HepG2 (cell line): ENCODE measurements around the gene CAMTA1. TPM values are rescaled to one million over a fixed set of nuclear protein-coding genes. Genes with fewer than 3 reads are reported as not detected.
A peak's percentile ranks its signal among the peaks of the same experiment; 100 is the strongest.

ENCODE experiments used
- AHR ChIP-seq: IDR thresholded peaks from 2 replicates; pipeline ENCODE4 v1.6.1; 2018; ENCODE audit warnings: missing genetic modification reagents, missing compliant biosample characterization
- BCL6 ChIP-seq: IDR thresholded peaks from 2 replicates; pipeline ENCODE4 v1.6.1; 2016; ENCODE audit warnings: missing genetic modification reagents, missing compliant biosample characterization
- CHCHD3 ChIP-seq: sonication (generic); formaldehyde crosslinking; IDR thresholded peaks from 2 replicates; pipeline ENCODE4 v1.8.0; 2022; ENCODE audit warnings: mild to moderate bottlenecking, missing genetic modification reagents, moderate library complexity
- CREM ChIP-seq, 2 experiments: sonication (generic) in 1 of 2; formaldehyde crosslinking in 1 of 2; IDR thresholded peaks; 2 replicates each; pipeline versions ENCODE4 v1.4.0 to v1.6.1; 2016 to 2020; ENCODE audit warnings: antibody characterized with exemption in 1 of 2, mild to moderate bottlenecking in 1 of 2, missing genetic modification reagents in 1 of 2
- STAT5B ChIP-seq: sonication (generic); formaldehyde crosslinking; IDR thresholded peaks from 2 replicates; pipeline ENCODE4 v1.4.0; 2020; ENCODE audit warnings: missing genetic modification reagents
- TEAD3 ChIP-seq: optimal IDR thresholded peaks from 2 replicates; pipeline ENCODE3; 2016; ENCODE audit warnings: borderline replicate concordance
- ZNF333 ChIP-seq: sonication (generic); formaldehyde crosslinking; IDR thresholded peaks from 2 replicates; pipeline ENCODE4 v1.4.0; 2020; ENCODE audit warnings: mild to moderate bottlenecking, missing genetic modification reagents, borderline replicate concordance
- ZNF350 ChIP-seq: sonication (generic); formaldehyde crosslinking; IDR thresholded peaks from 2 replicates; pipeline ENCODE4 v1.4.0; 2020; ENCODE audit warnings: mild to moderate bottlenecking, low read depth, missing genetic modification reagents, borderline replicate concordance
- ZNF7 ChIP-seq: IDR thresholded peaks from 2 replicates; pipeline ENCODE4 v1.6.1; 2016; ENCODE audit warnings: missing biosample characterization, missing genetic modification reagents
- ZNF780A ChIP-seq: sonication (generic); formaldehyde crosslinking; IDR thresholded peaks from 2 replicates; pipeline ENCODE4 v1.8.0; 2022; ENCODE audit warnings: mild to moderate bottlenecking, missing genetic modification reagents, moderate library complexity
- ZNF883 ChIP-seq: sonication (generic); formaldehyde crosslinking; IDR thresholded peaks from 2 replicates; pipeline ENCODE4 v1.5.1; 2020; ENCODE audit warnings: mild to moderate bottlenecking, missing genetic modification reagents; ENCODE audit errors: not compliant biosample characterization
- polyA plus RNA-seq, 8 experiments: library from polyadenylated mRNA; depleted of rRNA in 3 of 8; stranded (reverse) in 7 of 8; unstranded in 1 of 8; fragments of >200 nt; fragmentation: Illumina TruSeq in 4 of 8; extraction: Trizol in 4 of 8; gene quantifications; 2 replicates each; pipeline versions ENCODE4 v1.2.1 to v1.2.3, GENCODE V29; 2011 to 2016; ENCODE audit warnings: low read depth in 4 of 8, missing spikeins in 1 of 8, mixed read lengths in 1 of 8; ENCODE audit not compliant: insufficient read depth in 1 of 8
- total RNA-seq, 5 experiments: library from RNA; depleted of rRNA; stranded (reverse); fragments of >200 nt; fragmentation: Illumina TruSeq; extraction: Trizol; gene quantifications; 2 replicates each; pipeline ENCODE4 v1.2.3, GENCODE V29; 2016; ENCODE audit warnings: low read depth in 1 of 5
- TF ChIP-seq, protein P1 (sequence below): sonication (generic); formaldehyde crosslinking; IDR thresholded peaks from 2 replicates; pipeline ENCODE4 v1.4.0; 2020; ENCODE audit warnings: missing genetic modification reagents
- TF ChIP-seq, protein P2 (sequence below): conservative IDR thresholded peaks from 2 replicates; pipeline ENCODE4 v1.6.1; 2018; ENCODE audit warnings: missing genetic modification reagents
- TF ChIP-seq, protein P3 (sequence below): sonication (generic); formaldehyde crosslinking; IDR thresholded peaks from 2 replicates; pipeline ENCODE4 v1.4.0; 2020; ENCODE audit warnings: missing genetic modification reagents
- TF ChIP-seq, protein P4 (sequence below): sonication (generic); formaldehyde crosslinking; IDR thresholded peaks from 2 replicates; pipeline ENCODE4 v1.5.0; 2020; ENCODE audit warnings: mild to moderate bottlenecking, missing genetic modification reagents

The CAMTA1 gene
- total and polyA plus RNA-seq, 2 of the 13 experiments (the other 11 are each of a cell fraction or from before 2014, with no cell fraction given) = 25.0 to 36.4 TPM

DNA sequence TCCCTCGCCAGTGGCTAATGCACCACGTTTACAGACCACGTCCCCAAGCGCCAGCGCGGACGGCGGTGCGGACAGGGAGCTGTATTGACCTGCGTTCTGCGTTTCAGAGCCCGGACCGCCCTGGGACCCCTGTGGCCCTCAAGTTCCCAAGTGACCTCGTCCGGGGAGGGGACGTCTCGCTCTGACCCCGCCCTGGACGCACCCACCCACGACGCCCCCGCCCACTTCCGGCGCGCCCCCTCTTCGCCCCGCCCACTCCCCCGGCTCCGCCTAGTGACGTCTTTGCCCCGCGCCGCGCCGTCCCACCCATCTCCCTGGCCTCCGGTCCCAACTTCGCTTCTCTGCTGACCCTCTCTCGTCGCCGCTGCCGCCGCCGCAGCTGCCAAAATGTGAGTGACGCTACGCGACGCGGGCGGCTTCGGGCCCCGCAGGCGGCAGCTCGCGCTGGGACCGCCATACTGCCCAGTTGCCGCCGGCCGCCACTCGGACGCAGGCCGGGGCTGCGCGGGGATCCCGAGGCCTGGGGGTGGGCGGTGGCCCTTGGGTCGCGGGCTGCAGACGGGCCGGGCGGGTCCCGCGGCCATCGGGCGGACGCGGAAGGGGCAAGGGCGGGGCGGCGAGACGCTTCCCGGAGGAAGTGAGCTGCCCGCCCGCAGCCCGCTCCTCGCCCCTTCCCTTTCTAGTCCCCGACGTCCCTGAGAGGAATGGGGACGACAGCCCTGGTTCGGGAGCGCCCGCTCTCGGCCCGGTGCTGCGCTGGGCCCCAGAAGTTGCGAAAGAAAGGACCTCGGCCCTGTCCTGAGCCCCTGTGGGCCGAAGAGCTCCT is 986.0 kb downstream of the CAMTA1 start, which contains the start of gene VAMP3 (continued):
- TF ChIP-seq, protein P1, sequence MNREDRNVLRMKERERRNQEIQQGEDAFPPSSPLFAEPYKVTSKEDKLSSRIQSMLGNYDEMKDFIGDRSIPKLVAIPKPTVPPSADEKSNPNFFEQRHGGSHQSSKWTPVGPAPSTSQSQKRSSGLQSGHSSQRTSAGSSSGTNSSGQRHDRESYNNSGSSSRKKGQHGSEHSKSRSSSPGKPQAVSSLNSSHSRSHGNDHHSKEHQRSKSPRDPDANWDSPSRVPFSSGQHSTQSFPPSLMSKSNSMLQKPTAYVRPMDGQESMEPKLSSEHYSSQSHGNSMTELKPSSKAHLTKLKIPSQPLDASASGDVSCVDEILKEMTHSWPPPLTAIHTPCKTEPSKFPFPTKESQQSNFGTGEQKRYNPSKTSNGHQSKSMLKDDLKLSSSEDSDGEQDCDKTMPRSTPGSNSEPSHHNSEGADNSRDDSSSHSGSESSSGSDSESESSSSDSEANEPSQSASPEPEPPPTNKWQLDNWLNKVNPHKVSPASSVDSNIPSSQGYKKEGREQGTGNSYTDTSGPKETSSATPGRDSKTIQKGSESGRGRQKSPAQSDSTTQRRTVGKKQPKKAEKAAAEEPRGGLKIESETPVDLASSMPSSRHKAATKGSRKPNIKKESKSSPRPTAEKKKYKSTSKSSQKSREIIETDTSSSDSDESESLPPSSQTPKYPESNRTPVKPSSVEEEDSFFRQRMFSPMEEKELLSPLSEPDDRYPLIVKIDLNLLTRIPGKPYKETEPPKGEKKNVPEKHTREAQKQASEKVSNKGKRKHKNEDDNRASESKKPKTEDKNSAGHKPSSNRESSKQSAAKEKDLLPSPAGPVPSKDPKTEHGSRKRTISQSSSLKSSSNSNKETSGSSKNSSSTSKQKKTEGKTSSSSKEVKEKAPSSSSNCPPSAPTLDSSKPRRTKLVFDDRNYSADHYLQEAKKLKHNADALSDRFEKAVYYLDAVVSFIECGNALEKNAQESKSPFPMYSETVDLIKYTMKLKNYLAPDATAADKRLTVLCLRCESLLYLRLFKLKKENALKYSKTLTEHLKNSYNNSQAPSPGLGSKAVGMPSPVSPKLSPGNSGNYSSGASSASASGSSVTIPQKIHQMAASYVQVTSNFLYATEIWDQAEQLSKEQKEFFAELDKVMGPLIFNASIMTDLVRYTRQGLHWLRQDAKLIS (CRISPR knock-in tag) = no peak
- TF ChIP-seq AHR (CRISPR knock-in tag) = 0 out of 2 replicates have a peak, but pooled peaks have one; percentile 46
- peak; percentile 59 for TF ChIP-seq ZNF883 (CRISPR knock-in tag)
- no peak for TF ChIP-seq ZNF7 (CRISPR knock-in tag)
- peak; percentile 85 for TF ChIP-seq CREM (IDR thresholded peaks at IDR 0.05)
- TF ChIP-seq CREM (CRISPR knock-in tag; IDR thresholded peaks at IDR 0.05) = peak; percentile 74; the same call in 1 of the 2 replicates
- TF ChIP-seq, protein P2, sequence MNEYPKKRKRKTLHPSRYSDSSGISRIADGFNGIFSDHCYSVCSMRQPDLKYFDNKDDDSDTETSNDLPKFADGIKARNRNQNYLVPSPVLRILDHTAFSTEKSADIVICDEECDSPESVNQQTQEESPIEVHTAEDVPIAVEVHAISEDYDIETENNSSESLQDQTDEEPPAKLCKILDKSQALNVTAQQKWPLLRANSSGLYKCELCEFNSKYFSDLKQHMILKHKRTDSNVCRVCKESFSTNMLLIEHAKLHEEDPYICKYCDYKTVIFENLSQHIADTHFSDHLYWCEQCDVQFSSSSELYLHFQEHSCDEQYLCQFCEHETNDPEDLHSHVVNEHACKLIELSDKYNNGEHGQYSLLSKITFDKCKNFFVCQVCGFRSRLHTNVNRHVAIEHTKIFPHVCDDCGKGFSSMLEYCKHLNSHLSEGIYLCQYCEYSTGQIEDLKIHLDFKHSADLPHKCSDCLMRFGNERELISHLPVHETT (CRISPR knock-in tag) = peak; percentile 60; the same call in 1 of the 2 replicates
- TF ChIP-seq ZNF350 (CRISPR knock-in tag) = no peak
- no peak for TF ChIP-seq ZNF333
- no peak for TF ChIP-seq ZNF780A
- peak; percentile 8; the same call in 1 of the 2 replicates for TF ChIP-seq BCL6 (CRISPR knock-in tag)
- TF ChIP-seq, protein P3, sequence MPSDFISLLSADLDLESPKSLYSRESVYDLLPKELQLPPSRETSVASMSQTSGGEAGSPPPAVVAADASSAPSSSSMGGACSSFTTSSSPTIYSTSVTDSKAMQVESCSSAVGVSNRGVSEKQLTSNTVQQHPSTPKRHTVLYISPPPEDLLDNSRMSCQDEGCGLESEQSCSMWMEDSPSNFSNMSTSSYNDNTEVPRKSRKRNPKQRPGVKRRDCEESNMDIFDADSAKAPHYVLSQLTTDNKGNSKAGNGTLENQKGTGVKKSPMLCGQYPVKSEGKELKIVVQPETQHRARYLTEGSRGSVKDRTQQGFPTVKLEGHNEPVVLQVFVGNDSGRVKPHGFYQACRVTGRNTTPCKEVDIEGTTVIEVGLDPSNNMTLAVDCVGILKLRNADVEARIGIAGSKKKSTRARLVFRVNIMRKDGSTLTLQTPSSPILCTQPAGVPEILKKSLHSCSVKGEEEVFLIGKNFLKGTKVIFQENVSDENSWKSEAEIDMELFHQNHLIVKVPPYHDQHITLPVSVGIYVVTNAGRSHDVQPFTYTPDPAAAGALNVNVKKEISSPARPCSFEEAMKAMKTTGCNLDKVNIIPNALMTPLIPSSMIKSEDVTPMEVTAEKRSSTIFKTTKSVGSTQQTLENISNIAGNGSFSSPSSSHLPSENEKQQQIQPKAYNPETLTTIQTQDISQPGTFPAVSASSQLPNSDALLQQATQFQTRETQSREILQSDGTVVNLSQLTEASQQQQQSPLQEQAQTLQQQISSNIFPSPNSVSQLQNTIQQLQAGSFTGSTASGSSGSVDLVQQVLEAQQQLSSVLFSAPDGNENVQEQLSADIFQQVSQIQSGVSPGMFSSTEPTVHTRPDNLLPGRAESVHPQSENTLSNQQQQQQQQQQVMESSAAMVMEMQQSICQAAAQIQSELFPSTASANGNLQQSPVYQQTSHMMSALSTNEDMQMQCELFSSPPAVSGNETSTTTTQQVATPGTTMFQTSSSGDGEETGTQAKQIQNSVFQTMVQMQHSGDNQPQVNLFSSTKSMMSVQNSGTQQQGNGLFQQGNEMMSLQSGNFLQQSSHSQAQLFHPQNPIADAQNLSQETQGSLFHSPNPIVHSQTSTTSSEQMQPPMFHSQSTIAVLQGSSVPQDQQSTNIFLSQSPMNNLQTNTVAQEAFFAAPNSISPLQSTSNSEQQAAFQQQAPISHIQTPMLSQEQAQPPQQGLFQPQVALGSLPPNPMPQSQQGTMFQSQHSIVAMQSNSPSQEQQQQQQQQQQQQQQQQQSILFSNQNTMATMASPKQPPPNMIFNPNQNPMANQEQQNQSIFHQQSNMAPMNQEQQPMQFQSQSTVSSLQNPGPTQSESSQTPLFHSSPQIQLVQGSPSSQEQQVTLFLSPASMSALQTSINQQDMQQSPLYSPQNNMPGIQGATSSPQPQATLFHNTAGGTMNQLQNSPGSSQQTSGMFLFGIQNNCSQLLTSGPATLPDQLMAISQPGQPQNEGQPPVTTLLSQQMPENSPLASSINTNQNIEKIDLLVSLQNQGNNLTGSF (CRISPR knock-in tag) = no peak
- TF ChIP-seq, protein P4, sequence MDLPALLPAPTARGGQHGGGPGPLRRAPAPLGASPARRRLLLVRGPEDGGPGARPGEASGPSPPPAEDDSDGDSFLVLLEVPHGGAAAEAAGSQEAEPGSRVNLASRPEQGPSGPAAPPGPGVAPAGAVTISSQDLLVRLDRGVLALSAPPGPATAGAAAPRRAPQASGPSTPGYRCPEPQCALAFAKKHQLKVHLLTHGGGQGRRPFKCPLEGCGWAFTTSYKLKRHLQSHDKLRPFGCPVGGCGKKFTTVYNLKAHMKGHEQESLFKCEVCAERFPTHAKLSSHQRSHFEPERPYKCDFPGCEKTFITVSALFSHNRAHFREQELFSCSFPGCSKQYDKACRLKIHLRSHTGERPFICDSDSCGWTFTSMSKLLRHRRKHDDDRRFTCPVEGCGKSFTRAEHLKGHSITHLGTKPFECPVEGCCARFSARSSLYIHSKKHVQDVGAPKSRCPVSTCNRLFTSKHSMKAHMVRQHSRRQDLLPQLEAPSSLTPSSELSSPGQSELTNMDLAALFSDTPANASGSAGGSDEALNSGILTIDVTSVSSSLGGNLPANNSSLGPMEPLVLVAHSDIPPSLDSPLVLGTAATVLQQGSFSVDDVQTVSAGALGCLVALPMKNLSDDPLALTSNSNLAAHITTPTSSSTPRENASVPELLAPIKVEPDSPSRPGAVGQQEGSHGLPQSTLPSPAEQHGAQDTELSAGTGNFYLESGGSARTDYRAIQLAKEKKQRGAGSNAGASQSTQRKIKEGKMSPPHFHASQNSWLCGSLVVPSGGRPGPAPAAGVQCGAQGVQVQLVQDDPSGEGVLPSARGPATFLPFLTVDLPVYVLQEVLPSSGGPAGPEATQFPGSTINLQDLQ = no peak
- no peak for TF ChIP-seq STAT5B (CRISPR knock-in tag)
- peak; percentile 40 for TF ChIP-seq TEAD3 (CRISPR knock-in tag)
- no peak for TF ChIP-seq CHCHD3 (CRISPR knock-in tag)
